K562 (cell line): Measurements from ENCODE around the gene SYNJ2. TPM values are rescaled to one million over a fixed set of nuclear protein-coding genes. Genes with fewer than 3 reads are reported as not detected.
A peak's percentile ranks its signal among the peaks of the same experiment; 100 is the strongest.

Experiments used
- ARHGAP35 ChIP-seq: fragments of 450-650 bp; IDR thresholded peaks from 2 replicates; pipeline ENCODE4 v1.6.1; 2018; ENCODE audit not compliant: partially characterized antibody
- CGGBP1 ChIP-seq: fragments of 250-450 bp; sonication (Bioruptor Pico); IDR thresholded peaks from 2 replicates; pipeline ENCODE4 v1.9.0; 2021; ENCODE audit warnings: mild to moderate bottlenecking
- ELF4 ChIP-seq: fragments of 450-650 bp; formaldehyde crosslinking; IDR thresholded peaks from 2 replicates; pipeline ENCODE4 v1.4.0; 2022; ENCODE audit warnings: missing genetic modification characterization
- EP300 ChIP-seq: IDR thresholded peaks from 2 replicates; pipeline ENCODE4 v1.6.1; 2012; ENCODE audit warnings: low read length, improper control_type of control experiment
- FOXK2 ChIP-seq, 2 experiments: fragments of 450-650 bp; IDR thresholded peaks in 1 of 2; conservative IDR thresholded peaks in 1 of 2; 2 replicates each; pipeline ENCODE4 v1.6.1; 2016; ENCODE audit warnings: low read depth in 2 of 2, mild to moderate bottlenecking in 1 of 2
- KAT7 ChIP-seq: sonication (generic); formaldehyde crosslinking; IDR thresholded peaks from 2 replicates; pipeline ENCODE4 v1.8.0; 2022; ENCODE audit warnings: missing genetic modification reagents, mild to moderate bottlenecking, borderline replicate concordance
- MLLT1 ChIP-seq, 2 experiments: fragments of 450-650 bp; IDR thresholded peaks; 2 replicates each; pipeline ENCODE4 v1.6.1; 2016
- SMARCC2 ChIP-seq: fragments of 450-650 bp; IDR thresholded peaks from 2 replicates; pipeline ENCODE4 v1.6.1; 2017; ENCODE audit warnings: antibody characterized with exemption, moderate library complexity, mild to moderate bottlenecking, low read depth
- TCF3 ChIP-seq: sonication (generic); formaldehyde crosslinking; IDR thresholded peaks from 2 replicates; pipeline ENCODE4 v1.4.0; 2020; ENCODE audit warnings: mild to moderate bottlenecking, missing genetic modification reagents
- TGIF2 ChIP-seq: sonication (generic); formaldehyde crosslinking; IDR thresholded peaks from 2 replicates; pipeline ENCODE4 v1.8.1; 2022; ENCODE audit warnings: mild to moderate bottlenecking, missing genetic modification reagents, moderate library complexity
- ZNF175 ChIP-seq: fragments of 200-800 bp; sonication (Bioruptor generic); IDR thresholded peaks from 2 replicates; pipeline ENCODE4 v1.6.1; 2016; ENCODE audit warnings: low read depth, mild to moderate bottlenecking, missing genetic modification characterization, missing compliant biosample characterization
- ZNF551 ChIP-seq: fragments of 250-450 bp; sonication (Bioruptor Pico); IDR thresholded peaks from 2 replicates; pipeline ENCODE4 v1.5.0; 2021; ENCODE audit warnings: mild to moderate bottlenecking, moderate library complexity
- polyA plus RNA-seq, 8 experiments: library from polyadenylated mRNA; depleted of rRNA in 4 of 8; stranded (reverse) in 5 of 8; unstranded in 3 of 8; fragments of >200 nt; fragmentation: Nextera tagmentation in 2 of 8; fragmentation: Illumina TruSeq in 1 of 8; extraction: Ambion mirVana in 2 of 8; extraction: Trizol in 1 of 8; gene quantifications; 2 replicates each; pipeline versions ENCODE4 v1.2.1 to v1.2.3, GENCODE V29; 2011 to 2014; ENCODE audit warnings: inconsistent platforms in 1 of 8, missing spikeins in 1 of 8
- total RNA-seq, 7 experiments: library from RNA; depleted of rRNA in 6 of 7; stranded (reverse); fragments of >200 nt in 6 of 7; fragmentation: Illumina TruSeq in 2 of 7; extraction: Trizol in 2 of 7; gene quantifications; 2 replicates each; pipeline versions ENCODE4 v1.2.1 to v1.2.3, GENCODE V29; 2011 to 2021; ENCODE audit warnings: low replicate concordance in 1 of 7

Gene SYNJ2
- total and polyA plus RNA-seq, 9 of the 15 experiments (the other 6 are each of a cell fraction or from before 2014, with no cell fraction given), result 3.0 to 27.7 (median 17.8) TPM

GRCh38 chr6:158024566-158025297, 43.1 kb downstream of the SYNJ2 start (continued):
- TF ChIP-seq CGGBP1 (CRISPR knock-in tag) (no peak), ZNF175 (CRISPR knock-in tag) (no peak), EP300 (0 out of 2 replicates have a peak, but pooled peaks have one; percentile 24), FOXK2 (conservative IDR thresholded peaks at IDR 0.05 in 1 of 2, IDR thresholded peaks at IDR 0.05 in 1 of 2; ENCODE audit: low read depth in 2 of 2) (0 out of 4 replicates have a peak, but pooled peaks of 1 of the 2 experiments have one; percentile 13), SMARCC2 (no peak), ZNF551 (no peak), TGIF2 (CRISPR knock-in tag) (no peak), TCF3 (CRISPR knock-in tag) (peak; percentile 36; the same call in 1 of the 2 replicates), ARHGAP35 (no peak), MLLT1 (IDR thresholded peaks at IDR 0.05) (0 out of 4 replicates have a peak, but pooled peaks of 1 of the 2 experiments have one; percentile 24), KAT7 (CRISPR knock-in tag) (no peak), ELF4 (CRISPR knock-in tag) (no peak)
